ENCODE data around the gene TOMM22.

TOMM22 gene

DNA sequence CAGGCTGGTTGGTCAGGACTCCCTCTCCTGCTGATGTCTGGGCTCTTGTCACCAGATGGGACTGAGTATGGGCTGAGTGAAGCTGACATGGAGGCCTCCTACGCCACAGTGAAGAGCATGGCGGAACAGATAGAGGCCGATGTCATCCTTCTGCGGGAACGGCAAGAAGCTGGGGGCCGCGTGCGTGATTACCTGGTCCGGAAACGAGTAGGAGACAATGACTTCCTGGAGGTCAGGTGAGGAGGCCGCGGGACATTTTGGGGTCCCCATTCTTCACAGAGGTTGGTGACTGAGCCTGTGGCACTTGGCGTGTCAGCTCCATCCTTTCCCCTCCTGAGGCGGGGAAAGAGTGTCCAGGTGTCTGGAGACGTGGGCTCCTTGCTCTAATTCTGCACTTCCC is 34.1 kb downstream of the TOMM22 start:
- no peak for DNase-seq

DNA sequence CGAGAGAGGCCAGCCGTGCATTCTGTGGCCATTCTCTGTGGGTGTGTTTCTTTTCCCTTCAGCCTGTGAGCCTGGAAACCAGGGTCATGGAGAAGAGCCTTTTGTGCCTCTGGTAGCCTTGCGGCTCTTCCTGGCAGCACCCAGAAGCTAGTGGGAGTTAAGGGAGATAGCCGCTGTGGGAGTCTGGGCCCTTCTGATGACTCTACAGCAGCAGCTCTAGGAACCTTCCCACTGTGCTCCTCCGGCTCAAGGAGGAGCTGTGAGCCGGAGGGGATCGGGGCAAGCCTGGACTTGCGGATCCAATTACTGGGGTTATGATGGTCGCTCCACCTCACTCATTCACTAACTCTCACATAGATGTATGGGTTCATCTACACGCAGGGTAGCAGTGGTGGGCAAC is 34.5 kb downstream of the TOMM22 start:
- DNase-seq: no peak

DNA sequence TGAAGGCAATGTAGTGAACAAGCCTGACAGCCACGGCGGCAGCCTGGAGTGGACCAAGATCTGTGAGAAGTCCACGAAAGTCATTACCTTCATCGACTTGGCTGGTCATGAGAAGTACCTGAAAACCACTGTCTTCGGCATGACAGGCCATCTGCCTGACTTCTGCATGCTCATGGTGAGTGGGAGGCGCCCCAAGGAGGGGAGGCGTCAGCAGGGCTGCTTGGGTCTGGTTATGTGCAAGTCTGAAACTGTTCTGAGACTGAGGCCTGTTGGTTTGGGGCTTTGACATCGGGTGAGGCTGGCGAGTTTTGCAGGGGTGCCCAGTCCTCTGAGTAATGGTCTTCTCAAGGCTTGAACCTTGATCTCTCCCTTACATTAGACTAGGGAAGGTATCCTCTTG is 35.1 kb downstream of the TOMM22 start:
- no peak for DNase-seq

DNA sequence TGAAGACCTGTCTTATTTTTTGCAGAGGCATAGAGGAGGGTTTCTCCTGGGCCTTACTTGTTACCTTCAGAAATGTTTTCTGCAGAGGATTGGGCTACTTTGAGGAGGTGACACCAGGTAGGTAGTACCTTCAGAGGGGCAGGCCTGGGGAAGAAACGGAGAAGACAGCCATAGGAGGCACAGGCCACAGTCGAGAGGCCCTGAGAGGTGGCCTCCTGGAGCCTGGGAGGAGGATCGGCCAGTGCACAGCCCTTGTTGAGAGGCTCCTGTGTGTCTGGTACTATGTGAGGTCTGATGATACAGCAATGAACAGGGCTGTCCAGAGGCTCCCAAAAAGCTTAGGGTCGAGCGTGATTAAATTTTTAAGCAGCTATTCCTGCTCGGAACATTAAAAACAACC is 35.5 kb downstream of the TOMM22 start:
- no peak for DNase-seq

DNA sequence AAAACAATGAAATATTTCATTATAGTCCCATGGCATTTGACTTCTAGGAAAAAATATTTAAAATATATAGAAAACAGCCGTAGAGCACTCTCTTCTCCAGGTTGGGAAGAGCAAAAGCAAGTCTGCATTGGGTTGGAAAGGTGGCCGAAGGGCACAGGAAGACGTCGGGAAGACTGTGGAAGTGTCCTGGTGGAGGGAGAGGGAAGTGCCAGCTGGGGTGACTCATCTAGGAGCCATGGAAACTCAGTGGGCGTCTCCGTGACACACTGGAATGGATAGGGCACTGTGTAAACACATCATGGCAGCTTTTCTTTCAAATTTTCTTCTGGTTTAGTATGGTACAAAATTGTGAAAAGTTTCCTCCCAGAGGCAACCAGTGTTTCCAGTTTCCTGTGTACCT is 36.7 kb downstream of the TOMM22 start:
- peak; percentile 85 for DNase-seq

DNA sequence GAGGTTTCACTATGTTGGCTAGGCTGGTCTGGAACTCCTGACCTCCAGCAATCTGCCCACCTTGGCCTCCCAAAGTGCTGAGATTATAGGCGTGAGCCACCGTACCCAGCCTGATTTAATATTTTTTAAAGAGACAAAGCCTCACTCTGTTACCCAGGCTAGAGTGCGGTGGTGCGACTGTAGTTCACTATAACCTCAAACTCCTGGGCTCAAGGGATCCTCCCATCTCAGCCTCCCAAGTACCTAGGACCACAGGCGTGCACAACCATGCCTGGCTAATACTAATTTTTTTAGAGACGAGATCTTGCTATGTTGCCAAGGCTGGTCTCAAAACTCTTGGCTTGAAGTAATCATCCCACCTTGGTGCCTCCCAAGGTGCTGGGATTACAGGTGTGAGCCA is 37.4 kb downstream of the TOMM22 start:
- no peak for DNase-seq

DNA sequence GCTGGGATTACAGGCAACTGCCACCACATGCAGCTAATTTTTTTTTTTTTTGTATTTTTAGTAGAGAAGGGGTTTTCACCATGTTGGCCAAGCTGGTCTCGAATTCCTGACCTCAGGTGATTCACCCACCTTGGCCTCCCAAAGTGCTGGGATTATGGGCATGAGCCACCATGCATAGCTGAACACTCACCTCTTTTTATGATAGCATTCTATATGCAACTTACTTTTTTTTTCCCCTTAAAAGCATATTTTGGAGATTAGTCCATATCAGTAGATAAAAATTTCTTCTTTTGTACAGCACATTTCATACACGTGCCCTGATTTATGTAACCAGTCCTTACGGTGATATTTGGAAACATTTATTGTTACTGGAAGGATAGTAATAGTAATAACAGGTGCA is 38.6 kb downstream of the TOMM22 start:
- no peak for DNase-seq

DNA sequence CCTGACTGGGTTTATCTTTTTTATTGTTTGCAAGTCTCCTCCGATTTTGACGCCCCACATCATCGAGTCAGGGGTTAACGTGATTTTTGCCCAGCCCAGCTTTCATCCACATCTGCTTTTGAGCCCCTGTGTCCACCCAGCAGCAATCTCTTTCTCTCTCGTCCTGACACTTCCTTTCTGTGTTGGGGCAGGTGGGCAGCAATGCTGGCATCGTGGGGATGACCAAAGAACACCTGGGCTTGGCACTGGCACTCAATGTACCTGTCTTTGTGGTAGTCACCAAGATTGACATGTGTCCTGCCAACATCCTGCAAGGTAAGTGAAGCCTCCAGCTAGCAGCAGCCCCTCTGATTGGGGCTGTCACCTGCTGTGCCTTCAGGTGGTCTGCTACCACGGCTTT is 39.8 kb downstream of the TOMM22 start:
- DNase-seq: no peak

DNA sequence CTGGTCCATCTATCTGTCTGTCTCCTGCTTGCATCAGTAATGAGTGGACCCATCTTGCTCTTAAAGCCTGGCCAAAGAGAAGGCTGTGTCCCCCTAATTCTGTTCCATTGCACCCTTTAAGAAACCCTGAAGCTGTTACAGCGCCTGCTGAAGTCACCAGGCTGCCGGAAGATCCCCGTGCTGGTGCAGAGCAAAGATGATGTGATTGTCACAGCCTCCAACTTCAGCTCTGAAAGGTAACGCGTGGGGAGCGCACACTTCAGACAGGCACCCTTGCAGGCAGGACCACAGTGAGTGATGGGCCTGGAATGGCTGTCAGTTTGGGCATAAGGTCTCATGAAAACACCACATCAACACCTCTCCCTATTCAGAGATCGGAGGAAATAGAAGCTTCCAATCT is 42.4 kb downstream of the TOMM22 start:
- no peak for DNase-seq

DNA sequence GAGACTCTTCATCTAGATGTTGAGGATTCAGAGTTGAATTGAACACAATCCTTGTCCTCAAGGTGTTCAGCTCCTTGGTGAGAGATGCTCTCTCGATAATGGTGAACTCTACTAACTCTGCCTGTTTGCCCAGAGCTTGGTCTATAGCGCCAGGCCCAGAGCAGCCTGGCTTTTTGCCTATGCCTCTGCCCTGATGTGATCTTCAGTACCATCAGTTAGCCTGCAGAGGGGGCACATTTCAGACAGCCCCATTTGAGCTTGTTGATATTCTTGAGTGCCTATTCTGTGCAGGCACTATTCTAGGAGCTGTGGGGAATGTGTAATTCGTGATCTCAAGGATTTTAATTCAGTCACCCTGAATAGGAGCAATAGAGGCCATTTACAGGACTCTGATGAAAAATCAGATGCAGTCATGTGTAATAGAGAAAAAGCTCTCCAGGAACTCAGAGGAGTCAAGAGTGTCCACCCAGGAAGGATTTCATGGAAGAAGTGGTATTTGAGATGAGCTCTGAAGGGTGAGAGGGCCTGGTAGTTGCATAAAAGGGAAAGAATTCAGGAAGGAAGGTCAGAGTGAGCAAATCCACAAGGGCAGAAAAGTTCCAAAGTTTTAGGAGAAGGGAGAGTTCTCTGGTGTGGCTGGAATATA is 43.3 kb downstream of the TOMM22 start:
- peak; percentile 49 for DNase-seq

DNA sequence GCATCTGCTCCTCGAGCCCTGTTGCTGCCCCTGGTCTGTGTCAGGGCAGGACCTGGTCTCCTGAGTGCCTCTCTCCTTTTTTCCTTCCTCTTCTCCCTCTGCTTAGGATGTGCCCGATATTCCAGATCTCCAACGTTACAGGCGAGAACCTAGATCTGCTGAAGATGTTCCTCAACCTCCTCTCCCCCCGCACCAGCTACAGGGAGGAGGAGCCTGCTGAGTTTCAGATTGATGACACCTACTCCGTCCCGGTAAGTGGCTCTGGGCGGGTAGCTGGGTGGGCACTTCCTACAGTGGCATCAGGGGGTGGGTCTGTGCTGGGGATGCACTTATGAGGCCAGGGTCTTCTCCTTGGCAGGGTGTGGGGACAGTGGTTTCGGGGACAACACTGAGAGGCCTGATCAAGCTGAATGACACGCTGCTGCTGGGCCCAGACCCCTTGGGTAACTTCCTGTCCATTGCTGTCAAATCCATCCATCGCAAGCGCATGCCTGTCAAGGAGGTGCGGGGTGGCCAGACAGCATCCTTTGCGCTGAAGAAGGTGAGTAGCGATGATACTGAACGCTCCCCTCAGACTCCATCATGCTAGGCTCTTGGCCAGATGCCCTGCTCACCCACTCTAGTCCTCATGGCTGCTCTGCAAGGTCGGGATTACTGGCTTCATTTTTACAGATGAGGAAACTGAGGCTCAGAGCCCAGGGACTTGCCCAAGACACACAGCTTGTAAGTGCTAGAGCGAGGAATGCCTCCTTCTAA is 44.3 kb downstream of the TOMM22 start:
- no peak for DNase-seq

DNA sequence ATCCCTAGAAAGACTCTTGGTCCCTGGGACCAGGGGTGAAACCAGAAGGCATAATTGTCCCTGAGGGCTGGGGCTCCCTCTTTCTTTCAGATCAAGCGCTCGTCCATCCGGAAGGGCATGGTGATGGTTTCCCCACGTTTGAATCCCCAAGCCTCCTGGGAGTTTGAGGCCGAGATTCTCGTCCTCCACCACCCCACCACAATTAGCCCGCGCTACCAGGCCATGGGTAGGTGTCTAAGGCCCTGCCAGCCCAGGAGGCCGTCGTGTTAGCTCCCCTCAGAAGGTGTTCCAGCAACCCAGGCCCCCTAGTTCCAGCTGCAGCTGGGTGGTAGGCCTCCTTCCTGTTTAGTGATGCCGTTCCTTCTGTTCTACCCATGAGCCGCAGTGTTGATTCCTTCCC is 45.4 kb downstream of the TOMM22 start:
- DNase-seq: no peak

DNA sequence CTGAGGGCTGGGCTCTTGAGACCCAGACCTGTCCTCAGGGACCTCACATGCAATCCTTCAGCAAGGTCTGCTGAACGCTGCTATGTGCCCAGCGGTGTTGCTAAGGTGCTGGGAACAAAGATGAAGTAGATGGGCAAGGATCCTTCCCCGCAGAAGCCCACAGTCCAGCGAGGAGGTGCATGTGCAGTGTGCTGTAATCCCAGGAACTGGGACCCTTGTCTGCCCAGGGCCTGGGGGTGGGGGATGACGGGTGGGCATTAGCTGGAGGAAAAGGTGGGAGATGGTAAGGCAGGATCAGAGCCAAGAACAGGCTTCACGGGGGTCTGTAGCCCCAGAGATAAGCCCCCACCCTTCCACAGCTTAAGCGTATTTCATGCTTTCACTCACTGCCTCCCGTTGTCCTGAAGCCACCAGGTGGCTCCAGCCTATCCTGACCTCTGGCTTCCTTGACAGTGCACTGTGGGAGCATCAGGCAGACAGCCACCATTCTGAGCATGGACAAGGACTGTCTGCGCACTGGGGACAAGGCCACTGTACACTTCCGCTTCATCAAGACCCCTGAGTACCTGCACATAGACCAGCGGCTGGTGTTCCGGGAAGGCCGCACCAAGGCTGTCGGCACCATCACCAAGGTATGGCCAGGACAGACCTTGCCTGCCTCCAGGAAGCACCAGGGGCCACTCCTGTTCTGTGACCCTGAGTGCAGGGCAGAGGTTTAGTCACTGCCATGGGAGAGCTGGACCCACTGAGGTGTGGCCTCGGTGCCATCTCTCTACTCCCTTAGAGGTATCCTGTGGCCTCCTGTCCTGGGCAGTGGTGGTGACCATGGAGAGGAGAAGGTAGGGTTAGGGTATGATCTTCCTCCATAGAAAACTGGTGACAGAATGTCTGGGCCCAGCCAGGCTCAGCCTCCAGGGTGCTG is 46.0 kb downstream of the TOMM22 start:
- no peak for DNase-seq

DNA sequence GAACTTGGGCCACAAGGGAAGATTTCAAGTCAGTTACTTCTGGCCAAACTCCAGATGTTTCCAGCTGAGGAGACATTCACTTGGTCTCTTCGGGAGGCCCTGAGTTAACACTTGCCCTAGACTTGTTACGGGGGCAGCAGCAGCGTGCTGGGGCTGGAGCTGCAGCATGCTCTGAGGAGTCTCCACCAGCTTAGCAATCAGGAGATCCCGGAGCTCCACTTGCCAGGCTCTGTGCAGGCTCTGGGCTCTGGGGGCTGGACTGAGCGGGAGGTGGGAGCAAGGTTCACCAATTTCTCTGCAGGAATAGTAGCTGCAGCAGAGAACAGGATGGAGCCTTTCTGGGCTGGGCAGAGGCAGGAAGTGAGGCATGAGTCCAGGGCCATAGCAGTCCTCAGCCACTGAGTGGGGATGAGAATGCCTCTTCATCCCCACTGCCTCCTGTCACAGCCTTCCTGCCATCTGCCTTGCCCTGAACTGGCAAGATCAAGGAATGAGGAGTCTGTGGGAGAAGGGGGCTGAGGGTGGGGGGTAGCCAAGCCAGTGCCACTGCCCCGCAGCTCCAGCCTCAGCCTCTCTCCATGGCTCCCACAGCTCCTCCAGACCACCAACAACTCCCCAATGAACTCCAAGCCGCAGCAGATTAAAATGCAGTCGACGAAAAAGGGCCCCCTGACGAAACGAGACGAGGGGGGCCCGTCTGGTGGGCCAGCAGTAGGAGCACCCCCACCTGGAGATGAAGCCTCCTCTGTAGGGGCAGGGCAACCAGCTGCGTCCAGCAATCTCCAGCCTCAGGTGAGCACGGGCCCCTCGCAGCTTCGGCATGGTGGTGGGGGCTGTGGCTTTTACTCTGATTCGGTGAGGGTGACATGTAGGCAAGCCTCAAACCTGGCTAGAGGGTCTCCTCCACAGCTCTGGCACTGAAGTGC is 47.4 kb downstream of the TOMM22 start:
- peak; percentile 18 for DNase-seq

DNA sequence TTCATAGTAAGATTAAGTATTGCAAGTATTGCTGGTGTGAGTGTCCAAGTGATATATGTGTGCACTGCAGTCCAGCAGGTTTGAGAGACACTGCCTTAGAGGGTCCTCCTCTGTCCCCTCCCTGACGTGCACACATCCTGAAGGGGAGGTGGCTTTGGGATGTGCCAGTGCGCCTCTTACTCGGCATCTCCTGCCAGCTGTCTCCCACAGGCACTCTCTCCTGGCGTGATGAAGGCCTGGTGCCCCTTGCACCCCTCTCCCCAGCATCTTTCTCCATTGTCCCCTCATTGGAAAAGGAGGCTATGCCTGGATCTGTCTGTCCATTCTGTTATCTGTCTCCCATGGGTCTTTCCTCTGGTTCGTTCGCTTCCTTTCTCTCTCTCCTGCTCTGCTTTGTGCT is 48.2 kb downstream of the TOMM22 start:
- DNase-seq: no peak

DNA sequence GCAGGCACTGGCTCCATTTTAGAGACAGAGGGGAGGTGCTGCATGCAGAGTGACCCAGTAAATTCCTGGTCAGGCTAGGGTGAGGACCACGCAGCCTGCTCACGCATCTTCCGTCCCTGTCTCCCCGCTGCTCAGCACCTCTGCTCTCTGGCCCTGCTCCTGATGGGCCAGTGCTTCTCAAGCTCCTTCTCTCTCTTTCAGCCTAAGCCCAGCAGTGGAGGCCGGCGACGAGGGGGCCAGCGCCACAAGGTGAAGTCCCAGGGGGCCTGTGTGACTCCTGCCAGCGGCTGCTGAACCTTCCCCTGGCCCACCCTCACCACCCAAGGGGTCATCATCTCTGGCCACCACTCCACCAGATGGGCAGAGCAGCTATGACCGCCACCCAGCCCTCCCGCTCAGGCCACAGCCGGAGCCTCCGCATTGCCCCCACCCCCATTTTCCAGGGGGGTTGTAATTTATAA is 48.7 kb downstream of the TOMM22 start:
- DNase-seq: no peak

DNA sequence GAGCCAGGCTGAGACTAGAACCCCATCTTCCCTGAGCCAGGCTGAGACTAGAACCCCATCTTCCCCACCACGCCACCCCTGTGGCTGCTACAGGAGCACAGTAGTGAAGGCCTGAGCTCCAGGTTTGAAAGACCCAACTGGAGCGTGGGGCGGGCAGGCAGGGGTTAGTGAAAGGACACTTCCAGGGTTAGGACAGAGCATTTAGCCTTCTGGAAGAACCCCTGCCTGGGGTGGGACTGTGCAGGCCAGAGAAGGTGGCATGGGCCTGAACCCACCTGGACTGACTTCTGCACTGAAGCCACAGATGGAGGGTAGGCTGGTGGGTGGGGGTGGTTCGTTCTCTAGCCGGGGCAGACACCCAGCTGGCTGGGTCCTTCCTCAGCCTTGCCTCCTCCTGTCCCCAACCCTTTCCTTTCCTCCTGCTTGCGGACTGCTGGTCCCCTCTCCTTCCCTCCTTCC is 50.0 kb downstream of the TOMM22 start:
- DNase-seq: no peak

DNA sequence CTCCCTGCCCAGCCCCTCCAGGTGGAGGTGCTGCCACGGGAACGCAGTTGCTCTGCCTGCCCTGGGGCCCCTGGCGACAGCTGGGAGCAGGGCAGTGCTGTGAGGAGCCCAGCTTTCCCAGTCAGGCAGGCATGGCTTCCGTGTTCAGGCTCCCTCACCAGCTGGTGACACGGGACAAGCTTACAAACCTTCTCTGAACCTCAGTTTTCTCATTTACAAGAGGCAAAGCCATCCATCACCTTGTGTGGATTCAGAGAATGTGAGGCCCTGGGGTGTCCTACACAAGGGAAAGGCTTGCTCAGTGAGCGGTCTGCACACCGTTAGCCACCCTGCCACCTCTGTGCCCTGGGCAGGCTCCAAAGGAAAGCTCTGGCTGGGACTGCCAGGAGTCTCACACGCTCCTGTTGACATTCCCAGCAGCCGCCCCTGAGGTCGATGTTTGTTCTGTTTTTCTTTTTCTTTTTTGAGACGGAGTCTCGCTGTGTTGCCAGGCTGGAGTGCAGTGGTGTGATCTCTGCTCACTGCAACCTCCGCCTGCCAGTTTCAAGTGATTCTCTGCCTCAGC is 50.6 kb downstream of the TOMM22 start:
- no peak for DNase-seq

DNA sequence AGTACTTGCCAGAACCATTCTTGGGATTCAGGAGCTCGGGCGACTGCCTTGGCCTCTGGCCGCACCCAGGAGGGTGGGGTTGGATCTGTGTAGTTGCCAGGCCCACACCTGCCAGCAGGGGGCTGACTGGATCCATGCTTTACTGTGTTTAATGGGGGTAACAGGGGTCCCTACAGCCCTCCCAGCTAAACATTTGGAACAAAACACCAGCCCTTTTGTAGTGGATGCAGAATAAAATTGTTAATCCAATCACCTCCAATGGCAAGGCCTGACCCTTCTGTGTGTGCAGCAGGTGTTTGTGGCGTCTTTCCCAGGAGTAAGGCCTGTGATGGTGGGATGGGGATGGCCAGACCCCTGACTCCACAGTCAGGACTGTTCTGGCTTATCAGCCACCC is 51.6 kb downstream of the TOMM22 start:
- peak; percentile 28 for DNase-seq

DNA sequence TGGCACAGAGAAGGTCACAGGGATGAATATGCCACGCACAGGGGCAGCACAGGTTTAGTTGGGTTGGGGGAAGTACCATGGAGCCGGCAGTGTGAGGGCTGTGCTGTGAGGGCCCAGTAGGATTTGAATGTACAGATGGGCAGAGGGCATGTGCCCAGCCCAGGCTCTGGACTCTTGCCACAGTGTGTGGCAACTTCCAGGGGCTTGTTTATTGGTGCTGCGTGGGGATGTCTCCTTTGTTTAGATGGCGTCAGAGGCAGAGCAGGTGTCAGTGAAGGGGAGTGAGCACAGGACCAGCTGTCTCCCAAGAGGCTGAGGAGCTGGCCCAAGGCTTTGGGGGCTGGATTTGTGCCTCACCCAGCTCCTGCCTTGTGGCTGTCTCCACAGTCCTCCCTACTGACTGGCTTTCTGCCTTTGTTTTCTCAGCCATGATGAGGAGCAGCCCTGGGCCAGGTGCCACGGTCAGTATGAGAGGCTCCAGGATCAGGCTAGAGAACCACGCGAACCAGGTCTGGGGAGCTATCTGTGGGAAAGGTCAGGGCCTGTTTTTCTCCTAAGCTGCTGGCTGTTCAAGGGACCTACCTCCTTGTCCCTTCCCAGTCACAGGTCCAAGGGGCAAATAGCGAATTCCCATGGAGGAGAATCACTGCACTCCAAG is 52.1 kb downstream of the TOMM22 start:
- no peak for DNase-seq

DNA sequence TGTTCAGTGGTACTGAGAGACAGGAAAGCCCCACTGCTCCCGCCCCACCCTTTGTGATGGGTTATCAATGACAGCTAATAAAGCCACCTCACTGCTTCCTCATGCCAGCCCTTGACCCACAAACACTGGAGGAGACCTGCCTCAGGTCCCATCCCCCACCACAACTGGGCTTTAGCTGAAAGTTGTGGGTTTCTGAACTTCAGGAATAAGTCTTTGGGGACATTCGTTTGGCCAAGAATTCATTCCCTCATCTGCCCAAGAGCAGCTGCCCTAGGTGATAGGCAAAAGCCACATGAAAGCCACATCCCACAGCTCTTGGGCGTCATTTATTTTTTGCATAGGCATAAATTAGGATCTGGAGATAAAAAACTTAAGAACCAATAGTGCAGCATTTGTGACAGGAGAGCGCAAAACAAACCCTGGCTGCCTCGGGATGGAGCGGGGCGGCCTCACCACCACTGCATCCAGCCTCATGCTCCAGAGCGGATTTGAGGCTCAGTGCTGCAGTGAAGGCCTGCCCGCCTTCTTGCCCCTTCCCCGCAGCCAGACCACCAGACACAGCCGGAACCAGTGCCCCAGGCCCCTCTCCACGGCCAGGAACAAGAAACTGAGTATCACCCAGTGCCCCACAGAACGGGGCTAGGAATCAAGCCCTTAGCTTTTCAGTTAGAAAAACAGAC is 52.8 kb downstream of the TOMM22 start:
- no peak for DNase-seq
